ENCODE measurements around the gene DGKG. TPM values are rescaled to one million over a fixed set of nuclear protein-coding genes. Genes with fewer than 3 reads are reported as not detected.

DGKG gene
- total RNA-seq, 3 donors from 2014 or later, result 0.59 to 2.3 (median 2.1) TPM

DNA sequence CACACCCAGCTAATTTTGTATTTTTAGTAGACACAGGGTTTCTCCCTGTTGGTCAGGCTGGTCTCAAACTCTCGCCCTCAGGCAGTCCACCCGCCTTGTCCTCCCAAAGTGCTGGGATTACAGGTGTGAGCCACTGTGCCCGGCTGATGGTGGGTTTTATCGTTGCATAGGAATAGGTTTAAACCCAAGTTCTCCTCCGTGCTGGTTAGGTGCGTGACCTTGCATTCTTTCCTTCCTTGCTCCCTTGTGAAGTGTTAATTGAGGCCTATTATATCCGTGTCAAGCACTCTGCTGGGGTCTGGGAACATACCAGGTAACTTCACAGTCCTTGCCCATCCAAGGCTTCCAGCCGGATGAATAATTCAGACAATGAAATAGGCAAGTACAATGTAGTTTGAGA lies 233.9 kb downstream of the DGKG start:
- no peak for TF ChIP-seq POLR2A (IDR thresholded peaks at IDR 0.05)
- TF ChIP-seq, protein P1, sequence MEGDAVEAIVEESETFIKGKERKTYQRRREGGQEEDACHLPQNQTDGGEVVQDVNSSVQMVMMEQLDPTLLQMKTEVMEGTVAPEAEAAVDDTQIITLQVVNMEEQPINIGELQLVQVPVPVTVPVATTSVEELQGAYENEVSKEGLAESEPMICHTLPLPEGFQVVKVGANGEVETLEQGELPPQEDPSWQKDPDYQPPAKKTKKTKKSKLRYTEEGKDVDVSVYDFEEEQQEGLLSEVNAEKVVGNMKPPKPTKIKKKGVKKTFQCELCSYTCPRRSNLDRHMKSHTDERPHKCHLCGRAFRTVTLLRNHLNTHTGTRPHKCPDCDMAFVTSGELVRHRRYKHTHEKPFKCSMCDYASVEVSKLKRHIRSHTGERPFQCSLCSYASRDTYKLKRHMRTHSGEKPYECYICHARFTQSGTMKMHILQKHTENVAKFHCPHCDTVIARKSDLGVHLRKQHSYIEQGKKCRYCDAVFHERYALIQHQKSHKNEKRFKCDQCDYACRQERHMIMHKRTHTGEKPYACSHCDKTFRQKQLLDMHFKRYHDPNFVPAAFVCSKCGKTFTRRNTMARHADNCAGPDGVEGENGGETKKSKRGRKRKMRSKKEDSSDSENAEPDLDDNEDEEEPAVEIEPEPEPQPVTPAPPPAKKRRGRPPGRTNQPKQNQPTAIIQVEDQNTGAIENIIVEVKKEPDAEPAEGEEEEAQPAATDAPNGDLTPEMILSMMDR (IDR thresholded peaks at IDR 0.05), result no peak
- TF ChIP-seq POLR2AphosphoS5 (IDR thresholded peaks at IDR 0.05), result no peak
- H3K4me3 ChIP-seq, result no peak overlapping the region
- no peak for DNase-seq (ENCODE audit: low spot score in 2 of 2)
- no peaks in the 10 kb centered on the region for H3K27me3 ChIP-seq
- no peak overlapping the region for H3K27ac ChIP-seq
- H3K36me3 ChIP-seq, result no peaks in the 10 kb centered on the region
- intact Hi-C loops (cut with DNase I; ENCODE audit: low total_unique reads), result no loop called here
- H3K4me1 ChIP-seq, result no peaks in the 10 kb centered on the region
- H3K9me3 ChIP-seq, result no peaks in the 10 kb centered on the region

DNA sequence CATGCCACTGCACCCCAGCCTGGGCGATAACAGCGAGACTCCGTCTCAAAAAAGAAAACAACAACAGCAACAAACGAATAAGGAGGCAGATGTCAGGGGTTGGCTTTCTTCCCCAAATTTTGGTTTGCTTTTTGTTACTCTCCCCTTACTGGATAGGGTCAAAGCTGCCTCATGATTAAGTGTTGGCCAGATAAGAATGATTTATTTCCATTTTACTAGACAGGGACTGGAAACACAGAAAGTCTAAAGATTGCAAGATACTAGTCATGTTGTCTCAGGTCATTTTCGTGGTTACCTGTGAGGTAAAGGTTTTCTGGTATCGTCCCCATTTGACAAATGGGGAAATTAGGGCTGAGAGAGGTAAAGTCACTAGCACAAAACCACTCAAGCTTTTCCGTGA lies 234.6 kb downstream of the DGKG start:
- DNase-seq (ENCODE audit: low spot score in 2 of 2), result no peak
- H3K36me3 ChIP-seq, result no peaks in the 10 kb centered on the region
- H3K27ac ChIP-seq, result no peak overlapping the region
- no peaks in the 10 kb centered on the region for H3K4me1 ChIP-seq
- intact Hi-C loops (cut with DNase I; ENCODE audit: low total_unique reads), result no loop called here
- no peaks in the 10 kb centered on the region for H3K27me3 ChIP-seq
- H3K4me3 ChIP-seq, result no peak overlapping the region
- no peaks in the 10 kb centered on the region for H3K9me3 ChIP-seq
- TF ChIP-seq, protein P1 (IDR thresholded peaks at IDR 0.05), result no peak
- TF ChIP-seq POLR2AphosphoS5 (IDR thresholded peaks at IDR 0.05), result no peak
- no peak for TF ChIP-seq POLR2A (IDR thresholded peaks at IDR 0.05)

DNA sequence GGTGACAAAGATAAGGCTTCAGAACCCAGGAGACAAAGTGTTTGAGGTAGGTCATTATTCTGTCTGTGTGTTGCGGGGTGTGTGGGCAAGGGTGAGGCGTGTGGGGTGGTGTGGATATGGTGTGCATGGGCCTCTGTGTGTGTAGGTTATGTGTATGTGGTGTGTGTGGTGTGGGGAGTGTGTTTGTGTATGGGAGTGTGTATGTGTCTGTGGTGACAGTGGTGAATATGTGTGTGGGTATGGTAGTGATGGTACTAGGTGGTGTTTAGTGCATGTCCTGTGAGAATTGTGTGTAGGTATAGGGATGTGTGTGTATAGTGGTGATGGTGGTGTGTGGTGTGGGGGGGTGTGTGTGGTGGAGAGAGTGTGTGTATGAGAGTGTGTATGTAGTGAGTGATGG lies 236.9 kb downstream of the DGKG start:
- no peak for DNase-seq (ENCODE audit: low spot score in 2 of 2)
- Histone ChIP-seq H3K4me1 (no peaks in the 10 kb centered on the region), H3K27me3 (no peaks in the 10 kb centered on the region), H3K4me3 (no peak overlapping the region), H3K27ac (no peak overlapping the region), H3K9me3 (no peaks in the 10 kb centered on the region), H3K36me3 (no peaks in the 10 kb centered on the region)
- intact Hi-C loops (cut with DNase I; ENCODE audit: low total_unique reads), result no loop called here
- TF ChIP-seq POLR2A (IDR thresholded peaks at IDR 0.05) (no peak), POLR2AphosphoS5 (IDR thresholded peaks at IDR 0.05) (no peak)
- TF ChIP-seq, protein P1 (IDR thresholded peaks at IDR 0.05), result no peak

DNA sequence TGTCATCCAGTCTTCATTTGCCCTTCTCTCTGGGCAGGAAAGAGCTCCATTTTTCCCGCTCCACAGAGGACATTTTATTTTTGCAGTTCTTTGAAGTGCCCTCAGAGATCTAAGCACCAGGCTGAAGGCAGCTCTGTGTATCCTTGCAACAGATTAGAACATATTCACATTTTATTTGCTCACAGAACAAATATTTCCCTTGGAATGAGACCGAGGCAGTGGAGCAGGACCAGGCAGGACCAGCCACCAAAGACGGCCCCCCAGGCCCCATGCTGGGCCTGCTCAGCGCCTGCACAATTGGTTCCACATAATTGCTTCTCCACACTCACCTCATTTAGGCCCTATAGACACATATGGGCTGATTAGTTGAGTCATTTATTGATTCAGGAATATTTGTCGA lies 237.4 kb downstream of the DGKG start:
- Histone ChIP-seq H3K4me1 (no peaks in the 10 kb centered on the region), H3K9me3 (no peaks in the 10 kb centered on the region), H3K27me3 (no peaks in the 10 kb centered on the region), H3K4me3 (no peak overlapping the region), H3K27ac (no peak overlapping the region), H3K36me3 (no peaks in the 10 kb centered on the region)
- peak in 1 of 2 donors; percentile 37 for DNase-seq (ENCODE audit: low spot score in 2 of 2)
- intact Hi-C loops (cut with DNase I; ENCODE audit: low total_unique reads), result no loop called here
- TF ChIP-seq, protein P1 (IDR thresholded peaks at IDR 0.05), result no peak
- TF ChIP-seq POLR2AphosphoS5 (IDR thresholded peaks at IDR 0.05) (no peak), POLR2A (IDR thresholded peaks at IDR 0.05) (no peak)

DNA sequence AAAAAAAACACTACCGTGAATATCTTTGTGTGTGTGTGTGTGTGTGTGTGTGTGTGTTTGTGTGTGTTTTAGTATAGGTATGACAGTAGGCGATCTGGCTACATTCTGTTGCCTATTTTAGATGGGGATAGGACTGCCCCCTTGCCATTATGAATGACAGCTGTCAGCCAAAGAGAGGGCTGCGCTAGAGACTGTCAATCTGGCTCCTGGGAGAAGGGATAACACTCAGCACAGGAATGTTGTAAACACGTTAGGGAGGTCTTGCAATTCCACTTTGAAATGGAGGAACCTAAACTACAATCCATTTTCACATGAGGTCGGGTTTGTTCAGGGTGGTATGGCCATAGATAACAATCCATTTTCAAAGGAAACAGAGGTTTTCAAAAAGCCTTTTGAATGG lies 239.0 kb downstream of the DGKG start:
- Histone ChIP-seq H3K4me3 (no peak overlapping the region), H3K27me3 (no peaks in the 10 kb centered on the region), H3K36me3 (no peaks in the 10 kb centered on the region), H3K4me1 (no peaks in the 10 kb centered on the region), H3K9me3 (no peaks in the 10 kb centered on the region), H3K27ac (no peak overlapping the region)
- TF ChIP-seq POLR2A (IDR thresholded peaks at IDR 0.05), result no peak
- TF ChIP-seq, protein P1 (IDR thresholded peaks at IDR 0.05), result no peak
- no peak for TF ChIP-seq POLR2AphosphoS5 (IDR thresholded peaks at IDR 0.05)
- intact Hi-C loops (cut with DNase I; ENCODE audit: low total_unique reads), result no loop called here
- no peak for DNase-seq (ENCODE audit: low spot score in 2 of 2)

All from breast epithelium (tissue), 4 donors.